HG03159 (cell line): ENCODE data around the gene SYT2.
A peak's percentile ranks its signal among the peaks of the same experiment; 100 is the strongest.
"Not testable (repeated sequence)": the region's sequence is repeated elsewhere in the genome, so short reads cannot be mapped to it uniquely, and the experiment has no call there.

ENCODE experiments used
- ATAC-seq: cut with Tn5 transposase; IDR thresholded peaks from one replicate; pipeline ENCODE4 v1.9.1; 2021; ENCODE audit warnings: mild to moderate bottlenecking, moderate library complexity; ENCODE audit not compliant: unreplicated experiment

SYT2 gene

DNA sequence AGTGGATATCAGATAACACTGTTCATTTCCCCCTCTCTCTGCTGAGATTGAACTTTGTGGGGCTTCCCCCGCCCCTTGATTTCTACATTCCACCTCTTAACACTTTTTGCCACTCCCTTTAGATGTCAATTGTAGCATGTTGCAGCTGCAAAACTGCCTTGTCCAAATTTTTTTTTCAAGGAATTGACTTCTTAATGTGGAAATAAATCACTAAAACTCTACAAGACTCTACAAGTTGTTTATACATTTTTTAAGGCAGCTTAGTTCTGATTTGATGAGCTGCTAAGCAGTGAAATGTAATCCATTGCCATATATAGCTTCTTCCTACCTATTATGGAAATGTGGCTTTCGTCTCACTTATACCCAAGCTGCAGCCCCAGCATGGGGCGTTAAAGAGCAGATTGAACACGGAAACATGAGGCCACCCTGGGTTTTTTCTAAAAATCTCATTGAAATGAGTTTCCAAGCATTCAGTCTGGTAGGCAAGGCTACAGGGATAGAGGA lies 132.2 kb downstream of the SYT2 start:
- ATAC-seq: no peak

DNA sequence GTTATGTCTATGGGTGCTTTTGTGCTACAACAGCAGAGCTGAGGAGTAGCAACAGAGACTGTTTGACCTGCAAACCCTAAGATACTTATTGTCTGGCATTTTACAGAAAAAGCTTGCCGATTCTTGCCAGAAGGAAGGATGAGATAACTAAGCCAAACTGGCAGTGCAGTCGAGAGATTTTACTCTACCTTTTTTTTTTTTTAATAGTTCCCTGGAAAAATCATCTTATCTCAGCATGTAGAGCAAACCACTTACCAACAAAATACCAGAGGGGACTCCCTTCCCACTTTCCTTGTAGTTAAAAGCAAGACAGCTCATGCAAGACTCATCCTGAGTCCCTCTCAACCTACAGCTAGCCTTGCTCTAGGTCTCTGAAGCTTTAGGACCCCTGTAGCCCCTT lies 132.9 kb downstream of the SYT2 start:
- ATAC-seq: no peak

DNA sequence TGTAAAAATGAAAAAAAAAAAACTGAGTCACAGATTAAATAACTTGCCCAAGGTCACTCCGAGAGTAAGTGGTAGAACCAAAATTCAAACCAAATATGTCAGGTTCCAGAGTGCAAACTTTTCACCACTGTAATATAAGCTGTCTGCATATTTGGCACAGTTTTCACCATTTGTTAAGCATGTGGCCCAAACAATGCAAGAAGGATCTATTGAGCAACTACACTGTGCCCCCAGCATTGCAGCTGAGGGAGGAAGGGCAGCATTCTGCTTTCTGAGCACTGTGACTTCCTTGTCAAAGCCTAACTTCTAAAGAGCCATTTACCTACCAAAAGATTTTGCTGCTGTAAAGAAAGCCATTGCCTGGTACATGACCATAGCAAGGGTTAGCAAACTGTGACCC lies 133.4 kb downstream of the SYT2 start:
- no peak for ATAC-seq

DNA sequence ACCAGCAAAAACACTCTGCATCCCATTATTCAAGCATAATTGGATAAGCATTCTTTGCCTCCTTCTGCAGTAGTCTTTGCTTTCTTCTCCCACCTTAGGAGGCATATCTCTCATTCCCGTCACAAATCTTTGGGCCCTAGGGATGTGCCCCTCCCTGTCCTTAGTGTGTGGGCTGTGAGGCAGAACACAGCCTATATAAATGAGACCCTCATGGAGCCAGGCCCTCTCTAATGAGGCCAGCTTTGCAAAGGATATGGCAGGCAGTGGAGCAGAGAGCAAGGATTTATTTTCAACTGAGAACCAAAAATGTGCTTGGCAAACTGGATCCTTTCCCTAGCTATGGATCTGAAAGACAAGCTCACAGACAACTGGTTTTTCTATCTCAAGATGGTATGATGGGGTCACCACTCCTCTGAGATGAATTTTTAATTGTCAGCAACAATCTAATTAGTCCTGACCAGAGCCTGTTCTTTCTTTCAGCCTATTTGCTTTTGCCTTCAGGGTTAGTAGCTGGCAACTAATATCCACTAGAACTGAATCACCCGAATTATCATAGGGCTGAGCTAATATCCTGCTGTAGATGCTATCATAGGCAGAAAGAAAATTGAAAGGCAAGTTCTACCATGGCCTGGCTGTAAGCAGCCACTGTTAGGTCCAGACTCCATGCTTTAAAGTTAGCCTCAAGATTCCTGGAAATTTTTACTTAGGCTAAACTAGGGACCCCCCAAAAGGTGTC lies 134.2 kb downstream of the SYT2 start:
- ATAC-seq: no peak

DNA sequence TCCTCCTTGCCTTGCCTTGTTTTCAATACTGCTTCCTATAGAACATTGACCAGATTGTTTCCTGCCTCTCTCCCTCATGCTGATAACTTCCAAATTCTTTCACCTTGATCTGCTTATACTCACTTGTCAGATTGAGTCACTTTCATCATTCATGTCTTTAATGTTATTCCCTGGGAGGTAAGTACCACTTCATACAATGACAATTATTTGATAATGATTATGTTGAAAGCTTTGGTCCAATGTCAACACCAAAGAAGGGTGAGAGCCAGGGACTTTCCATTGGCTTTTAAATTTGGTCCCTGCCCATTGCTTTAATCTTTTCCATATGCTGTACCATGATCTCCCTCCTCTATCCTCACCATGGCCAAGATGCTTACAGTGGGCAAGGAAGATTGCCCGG lies 137.4 kb downstream of the SYT2 start:
- ATAC-seq: no peak

DNA sequence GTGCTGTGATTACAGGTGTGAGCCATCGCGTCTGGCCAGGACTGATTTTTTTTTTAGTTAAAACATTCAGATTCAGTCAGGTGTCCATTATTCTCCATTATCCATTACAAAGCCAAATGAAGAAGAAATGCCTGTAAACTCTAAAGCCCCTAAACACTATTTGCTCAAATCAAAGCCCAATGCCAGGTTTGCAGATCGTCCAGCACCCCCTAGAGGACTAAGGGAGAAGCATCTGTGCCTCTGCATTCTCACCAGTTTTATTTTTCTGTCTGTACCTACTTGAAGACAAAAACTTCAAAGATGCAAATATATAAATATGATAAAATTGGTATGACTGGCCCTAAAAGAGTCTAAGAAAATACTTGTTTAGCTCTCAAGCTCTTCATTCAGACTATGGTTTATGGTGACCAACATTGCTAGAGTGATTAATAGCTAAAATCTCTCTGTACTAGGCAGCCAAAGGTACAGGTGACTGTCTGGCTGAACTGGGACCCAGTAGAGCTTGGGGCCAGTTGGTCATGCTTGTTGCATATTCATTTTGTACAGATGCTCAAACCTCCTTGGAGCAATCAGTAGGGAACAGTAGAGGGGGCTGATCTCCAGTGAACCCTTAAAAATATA lies 138.4 kb downstream of the SYT2 start:
- no peak for ATAC-seq

DNA sequence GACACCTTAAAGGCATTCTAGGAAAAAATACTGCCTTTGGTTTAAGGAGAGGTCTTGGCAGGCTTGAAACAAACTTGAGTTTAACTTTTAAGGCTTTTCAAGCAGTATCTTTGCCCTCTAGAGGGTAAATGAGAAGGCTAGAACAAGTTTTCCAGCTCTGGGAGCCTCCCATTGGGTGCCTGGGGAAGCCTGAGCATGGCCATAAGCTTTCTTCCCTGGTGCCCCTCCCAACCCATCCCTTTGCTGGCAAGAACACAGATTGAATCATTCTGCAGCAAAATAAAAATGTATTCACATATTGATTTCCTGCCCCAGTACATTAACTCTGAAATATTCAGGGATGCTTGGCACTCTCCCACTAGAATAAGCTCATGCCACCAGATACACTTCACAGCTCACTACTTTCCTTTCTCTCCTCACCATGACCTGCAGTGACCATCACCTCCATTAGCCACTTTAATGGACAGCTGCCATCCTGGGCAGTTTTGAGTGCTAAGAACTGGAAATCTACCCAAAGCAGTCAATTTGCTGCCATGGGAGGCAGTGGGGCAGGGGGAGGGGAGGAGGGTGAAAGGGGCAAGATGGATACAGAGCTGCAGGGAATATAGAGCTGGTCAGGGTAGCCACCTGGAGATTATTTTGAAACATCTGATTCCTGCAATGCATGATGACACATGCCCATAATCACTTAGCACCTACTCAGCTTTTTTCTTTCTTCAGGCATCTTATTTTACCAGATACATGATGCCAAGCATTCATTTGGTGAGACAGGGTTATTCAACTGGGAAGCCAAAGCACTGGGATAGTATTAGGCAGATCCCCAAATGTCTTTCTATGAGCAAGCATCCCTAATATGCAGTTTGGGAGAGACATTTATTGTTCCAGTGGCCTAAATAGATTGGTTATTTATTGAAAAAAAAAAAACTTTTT lies 140.6 kb downstream of the SYT2 start:
- ATAC-seq: no peak

DNA sequence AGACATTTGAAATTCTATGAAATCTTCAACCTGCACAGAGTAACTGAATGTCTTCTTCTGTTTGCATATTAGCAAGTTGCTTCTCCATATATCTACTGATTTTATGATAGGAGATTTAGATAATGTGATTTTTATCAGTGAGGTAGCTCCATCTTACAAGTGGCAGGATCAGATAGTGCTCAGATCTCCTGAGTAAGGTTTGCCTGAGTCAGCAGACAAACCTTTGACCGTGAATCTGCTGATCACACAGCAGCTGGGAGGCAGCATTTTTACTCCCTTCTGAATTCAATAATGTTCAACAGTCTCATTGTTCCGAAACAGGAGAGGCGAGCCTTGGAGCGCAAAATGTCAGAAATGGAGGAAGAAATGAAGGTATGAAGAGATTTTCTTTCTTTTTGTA lies 141.4 kb downstream of the SYT2 start:
- no peak for ATAC-seq

DNA sequence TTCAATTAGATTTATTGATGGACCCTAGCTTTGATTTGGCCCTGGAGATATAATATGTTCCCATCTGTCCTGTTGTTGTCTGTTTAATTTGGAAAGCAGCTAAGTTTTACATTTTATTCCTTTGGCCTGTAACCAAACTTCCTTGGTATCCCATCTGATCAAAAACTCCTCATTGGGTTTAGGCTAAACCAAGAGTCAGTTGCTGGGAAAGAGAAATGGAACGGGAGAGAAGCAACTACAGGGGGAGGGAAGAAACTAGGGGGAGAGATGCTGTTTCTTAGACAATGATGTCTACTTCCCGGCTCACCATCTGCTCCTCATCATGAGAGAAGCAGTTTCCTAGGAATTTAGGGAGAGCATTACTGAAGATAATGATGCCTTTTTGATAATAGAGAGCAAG lies 141.8 kb downstream of the SYT2 start:
- no peak for ATAC-seq

DNA sequence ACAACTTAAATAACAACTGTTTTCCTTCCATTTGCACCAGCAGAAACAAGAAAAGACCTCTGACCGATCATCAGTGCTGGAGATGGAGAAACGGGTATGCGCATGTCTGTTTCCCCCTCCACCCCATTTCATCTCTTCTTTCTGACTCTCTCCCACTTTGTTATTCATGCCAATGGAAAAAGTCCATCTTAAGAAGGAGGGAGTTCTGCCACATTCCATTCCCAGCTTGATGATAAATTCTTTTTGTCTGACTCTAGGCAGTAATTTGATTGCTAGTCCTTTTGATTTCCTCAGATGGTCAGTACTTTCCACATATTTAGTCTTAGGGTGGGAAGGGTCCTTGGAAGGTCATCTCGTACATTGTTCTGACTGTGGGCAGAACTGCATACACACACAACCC lies 142.5 kb downstream of the SYT2 start:
- no peak for ATAC-seq

DNA sequence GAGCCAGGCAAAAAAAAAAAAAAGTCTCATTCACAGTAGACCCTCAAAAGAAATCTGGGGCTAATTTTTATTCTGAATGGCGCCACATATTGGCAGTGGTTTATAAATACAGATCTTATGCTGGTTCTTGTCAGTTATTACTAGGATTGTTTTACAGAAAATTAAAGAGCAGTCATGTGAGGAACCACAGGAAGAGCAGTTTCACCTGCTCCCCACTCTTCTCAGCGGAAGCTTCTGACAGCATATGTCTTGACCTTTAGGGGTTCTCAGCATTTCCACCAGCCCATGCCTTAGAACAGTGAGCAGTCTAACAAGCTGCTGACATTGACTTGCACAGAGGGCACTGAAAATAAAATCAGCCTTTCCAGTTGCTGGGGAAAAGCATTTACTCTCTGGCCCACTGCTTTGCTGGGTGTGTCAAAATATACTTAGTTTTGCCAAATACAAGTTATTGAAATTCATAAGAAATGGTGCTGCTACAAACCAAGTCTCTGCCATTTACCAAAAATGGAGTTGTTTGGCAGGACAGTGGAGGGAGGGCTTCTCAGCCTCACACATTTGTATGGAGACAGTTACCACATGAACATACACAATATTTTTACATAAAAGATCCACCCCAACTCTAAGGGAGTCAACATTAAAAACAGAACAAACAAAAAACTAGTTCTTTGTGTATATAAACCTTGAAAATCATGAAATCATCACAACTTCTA lies 144.2 kb downstream of the SYT2 start:
- ATAC-seq: peak; percentile 77

DNA sequence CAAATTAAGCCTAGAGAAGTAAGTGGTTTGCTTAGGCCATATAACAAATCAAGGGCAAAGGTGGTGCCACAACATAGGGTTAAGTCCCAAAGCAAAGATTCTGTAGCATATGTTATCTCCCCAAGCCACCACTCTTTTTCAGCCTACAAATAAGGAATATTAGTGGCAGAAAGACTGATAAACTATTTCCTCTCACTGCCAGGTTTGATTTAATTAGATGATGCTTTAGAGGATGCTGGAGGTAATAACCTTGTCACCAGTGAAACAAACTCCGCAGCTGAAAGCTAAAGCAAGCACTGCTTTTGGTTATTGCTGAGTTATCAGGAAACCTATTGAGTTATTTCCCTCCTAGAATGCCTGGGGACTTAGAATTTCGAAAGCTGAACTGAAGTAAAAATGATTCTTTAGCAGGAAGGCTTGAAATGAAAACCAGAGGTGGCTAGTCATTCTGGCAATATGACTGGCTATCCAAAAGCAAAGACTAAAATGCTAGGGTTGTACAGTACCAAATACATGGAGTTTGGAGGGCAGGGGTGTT lies 145.2 kb downstream of the SYT2 start:
- ATAC-seq: no peak

DNA sequence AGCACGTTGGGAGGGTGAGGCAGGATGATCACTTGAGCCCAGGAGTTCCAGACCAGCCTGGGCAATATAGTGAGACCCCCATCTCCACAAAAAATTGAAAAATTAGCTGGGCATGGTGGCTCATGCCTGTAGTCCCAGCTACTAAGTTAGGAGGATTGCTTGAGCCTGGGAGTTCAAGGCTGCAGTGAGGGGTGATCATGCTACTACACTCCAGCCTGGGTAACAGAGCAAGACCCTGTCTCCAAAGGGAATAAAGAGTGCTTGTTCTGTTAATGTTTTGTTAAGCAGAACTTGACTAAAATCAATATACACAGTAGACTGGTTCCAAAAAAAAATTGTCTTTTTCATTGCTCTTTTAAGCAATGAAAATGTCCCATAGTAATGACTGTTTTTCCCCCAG lies 146.4 kb downstream of the SYT2 start:
- ATAC-seq: no peak

DNA sequence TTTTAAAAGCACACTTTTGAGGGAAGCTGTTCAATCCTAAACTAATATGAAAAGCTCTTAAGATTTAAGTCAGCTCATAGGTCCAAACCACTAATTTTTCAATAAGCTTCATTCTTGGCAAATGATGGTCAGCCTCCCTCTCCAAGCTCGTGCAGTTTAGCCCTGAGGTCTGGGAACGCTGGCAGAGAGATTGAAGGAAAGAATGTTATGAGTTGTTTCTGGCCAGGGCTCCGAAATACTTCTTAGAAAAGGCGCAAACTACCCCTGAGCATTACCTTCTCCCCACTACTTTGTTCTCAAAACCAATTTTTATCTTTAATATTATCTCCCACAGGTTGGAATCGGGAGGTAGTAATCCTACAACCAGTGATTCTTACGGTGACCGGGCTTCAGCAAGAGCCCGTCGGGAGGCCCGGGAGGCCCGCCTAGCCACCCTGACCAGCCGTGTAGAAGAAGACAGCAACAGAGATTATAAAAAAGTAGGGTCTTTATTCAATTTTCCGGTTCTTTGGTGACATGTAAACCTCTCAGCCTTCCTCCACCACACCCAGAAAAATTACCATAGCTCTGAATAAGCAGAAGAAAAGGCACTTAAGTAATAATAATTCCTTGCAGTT lies 147.7 kb downstream of the SYT2 start:
- ATAC-seq: no peak

DNA sequence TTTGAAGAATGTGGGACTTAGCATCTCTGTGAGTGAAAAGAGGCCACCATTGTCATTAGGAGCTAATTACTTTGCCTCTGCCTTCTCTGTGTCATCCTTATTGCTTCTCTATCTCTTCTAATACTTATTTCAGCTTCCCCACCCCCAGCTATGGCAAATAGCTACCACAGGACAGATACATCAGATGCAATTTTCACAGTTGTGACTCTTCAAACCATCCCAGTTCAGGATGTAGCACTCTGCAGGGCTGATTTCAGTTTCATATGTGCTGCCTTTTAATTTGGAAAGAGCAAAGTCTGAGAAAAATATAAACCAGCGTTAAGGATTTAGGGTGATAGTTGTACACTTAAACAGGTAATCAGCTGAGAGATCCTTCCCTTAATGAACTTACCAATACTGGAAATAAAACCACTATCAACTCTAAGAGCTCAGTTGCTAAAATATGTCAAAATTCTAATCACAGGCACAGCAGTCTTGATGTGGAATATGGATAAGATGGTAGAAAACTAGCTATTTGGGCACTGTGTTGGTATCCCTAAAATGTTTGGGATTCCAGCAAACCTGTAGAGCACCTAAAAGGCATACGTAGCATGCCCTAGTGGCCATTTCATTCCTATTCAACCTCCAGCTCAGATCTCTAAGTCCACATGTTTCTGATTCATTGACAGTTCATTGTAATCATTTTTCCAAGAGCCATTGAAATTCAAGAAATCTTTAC lies 148.4 kb downstream of the SYT2 start:
- no peak for ATAC-seq

DNA sequence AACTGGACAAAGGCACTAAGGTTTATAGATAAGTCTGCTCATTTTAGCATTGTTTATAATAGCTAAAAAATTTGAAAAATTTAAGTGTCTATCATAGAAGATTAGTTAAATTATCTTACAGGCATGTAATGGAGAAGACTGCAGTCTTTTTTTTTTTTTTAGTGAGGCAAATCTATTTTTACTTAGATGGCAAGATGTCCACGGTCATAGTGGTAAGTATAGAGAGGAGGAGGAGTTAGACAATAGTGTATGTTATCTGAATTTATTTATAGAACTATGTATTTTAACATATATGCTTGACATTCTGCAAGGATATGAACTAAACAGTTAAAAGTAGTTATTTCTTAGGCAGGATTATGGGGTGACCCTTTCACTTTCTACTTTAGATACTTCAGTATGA lies 149.0 kb downstream of the SYT2 start:
- ATAC-seq: no peak

DNA sequence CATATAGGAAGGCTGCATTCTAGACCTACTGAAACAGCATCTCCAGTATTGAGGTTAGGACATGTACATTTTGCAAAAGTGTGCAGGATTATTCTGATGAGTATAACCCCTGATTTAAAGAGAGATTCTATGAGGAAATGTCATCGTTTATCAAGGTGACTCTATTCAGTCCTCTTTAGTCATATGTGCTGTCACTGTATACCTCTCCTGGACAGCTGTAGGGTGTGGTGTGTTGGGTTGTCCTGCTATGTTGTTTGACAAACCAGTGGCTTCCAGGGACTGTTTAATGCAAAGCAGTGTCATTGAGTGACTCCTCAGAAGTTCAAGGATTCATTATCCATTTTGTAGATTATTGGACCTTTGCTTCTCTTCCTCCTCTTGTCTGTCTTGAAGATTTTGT lies 152.6 kb downstream of the SYT2 start:
- not testable (repeated sequence) for ATAC-seq

DNA sequence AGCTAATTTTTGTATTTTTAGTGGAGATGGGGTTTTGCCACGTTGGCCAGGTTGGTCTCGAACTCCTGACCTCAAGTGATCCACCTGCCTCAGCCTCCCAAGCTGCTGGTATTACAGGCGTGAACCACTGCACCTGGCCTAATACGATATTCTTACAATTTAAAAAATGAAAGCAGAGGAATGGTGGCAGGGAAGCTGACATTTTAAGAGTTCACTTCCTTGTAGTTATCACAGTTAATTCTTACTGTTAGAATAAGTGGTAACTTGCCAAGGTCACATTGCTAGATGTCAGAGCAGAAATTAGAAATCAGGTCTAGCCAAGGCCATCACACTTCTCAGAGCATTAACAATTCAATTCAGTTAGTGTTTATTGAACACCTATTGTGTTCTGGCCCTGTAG lies 154.2 kb downstream of the SYT2 start:
- ATAC-seq: not testable (repeated sequence)

DNA sequence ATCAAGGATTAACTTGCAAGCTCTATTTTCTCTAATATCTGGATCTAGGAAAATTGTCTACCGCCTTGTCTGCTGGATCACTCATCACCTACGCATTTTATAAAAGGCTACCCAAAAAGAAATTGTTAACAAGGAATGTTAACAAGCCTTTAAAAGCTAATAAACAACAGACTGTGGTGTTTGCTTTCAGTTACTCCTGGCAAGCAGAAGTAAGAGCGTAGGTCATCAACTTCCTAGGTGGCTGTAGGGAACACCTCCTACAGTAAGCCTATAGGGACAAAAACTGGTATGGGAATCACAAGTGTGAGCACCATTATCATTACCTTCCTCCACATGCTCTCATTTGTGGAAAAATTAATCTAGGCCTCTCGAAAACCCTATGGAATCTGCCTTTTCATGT lies 155.6 kb downstream of the SYT2 start:
- not testable (repeated sequence) for ATAC-seq
